DND-41 (cell line): ENCODE measurements around the gene UBE2U.

ENCODE experiments used
- ATAC-seq: fragments of 200-7000 bp; cut with Tn5 transposase; 3 replicates; pipeline ENCODE4 v1.9.1; 2021; ENCODE audit warnings: low read depth; ENCODE audit not compliant: insufficient read depth
- DNase-seq: peaks from one replicate; pipeline ENCODE4 v3.0.0-alpha.2; 2020
- H2AFZ ChIP-seq: 2 replicates; pipeline ENCODE4 v1.6.0; 2012; ENCODE audit warnings: low read depth, low read length
- H3K27ac ChIP-seq: 2 replicates; pipeline ENCODE4 v1.5.1; 2012; ENCODE audit warnings: low read length, inconsistent platforms
- H3K27me3 ChIP-seq: fragments of 200-600 bp; sonication (generic); 2 replicates; pipeline ENCODE4 v1.6.0; 2012; ENCODE audit warnings: low read length, mild to moderate bottlenecking, inconsistent platforms; ENCODE audit not compliant: insufficient read depth, poor library complexity
- H3K36me3 ChIP-seq: 2 replicates; pipeline ENCODE4 v1.5.1; 2012; ENCODE audit warnings: low read length, inconsistent platforms; ENCODE audit not compliant: insufficient read depth
- H3K4me1 ChIP-seq: 2 replicates; pipeline ENCODE4 v1.5.1; 2012; ENCODE audit warnings: mild to moderate bottlenecking, low read length; ENCODE audit not compliant: insufficient read depth
- H3K4me2 ChIP-seq: 2 replicates; pipeline ENCODE4 v1.6.0; 2012; ENCODE audit warnings: mild to moderate bottlenecking, moderate library complexity, low read length, inconsistent platforms; ENCODE audit not compliant: insufficient read depth
- H3K4me3 ChIP-seq, 2 experiments: fragments of 200-600 bp in 1 of 2; shearing (Covaris generic) in 1 of 2; 2 replicates each; pipeline ENCODE4 v1.5.1; 2012 to 2016; ENCODE audit warnings: inconsistent platforms in 2 of 2, low read length in 2 of 2, mild to moderate bottlenecking in 2 of 2, low read depth in 1 of 2, moderate library complexity in 1 of 2
- H3K79me2 ChIP-seq: 2 replicates; pipeline ENCODE4 v1.6.0; 2012; ENCODE audit warnings: low read length, inconsistent platforms; ENCODE audit not compliant: insufficient read depth
- H3K9ac ChIP-seq: 2 replicates; pipeline ENCODE4 v1.6.0; 2012; ENCODE audit warnings: low read depth, mild to moderate bottlenecking, inconsistent platforms, low read length, moderate library complexity
- H3K9me3 ChIP-seq: 2 replicates; pipeline ENCODE4 v1.5.1; 2012; ENCODE audit warnings: low read length, moderate library complexity, mild to moderate bottlenecking, inconsistent platforms; ENCODE audit not compliant: insufficient read depth, severe bottlenecking
- H4K20me1 ChIP-seq: 2 replicates; pipeline ENCODE4 v1.6.0; 2012; ENCODE audit warnings: low read length; ENCODE audit not compliant: insufficient read depth
- EZH2 ChIP-seq: IDR thresholded peaks from 3 replicates; pipeline ENCODE4 v1.6.1; 2012; ENCODE audit warnings: borderline replicate concordance, low read depth, mild to moderate bottlenecking, moderate library complexity, low read length, inconsistent platforms; ENCODE audit not compliant: severe bottlenecking
- TF ChIP-seq, protein P1 (sequence below): IDR thresholded peaks from 2 replicates; pipeline ENCODE4 v1.5.1; 2012; ENCODE audit warnings: borderline replicate concordance, low read length, moderate library complexity, mild to moderate bottlenecking; ENCODE audit not compliant: poor library complexity, severe bottlenecking; ENCODE audit errors: extremely low read depth

Gene UBE2U

DNA sequence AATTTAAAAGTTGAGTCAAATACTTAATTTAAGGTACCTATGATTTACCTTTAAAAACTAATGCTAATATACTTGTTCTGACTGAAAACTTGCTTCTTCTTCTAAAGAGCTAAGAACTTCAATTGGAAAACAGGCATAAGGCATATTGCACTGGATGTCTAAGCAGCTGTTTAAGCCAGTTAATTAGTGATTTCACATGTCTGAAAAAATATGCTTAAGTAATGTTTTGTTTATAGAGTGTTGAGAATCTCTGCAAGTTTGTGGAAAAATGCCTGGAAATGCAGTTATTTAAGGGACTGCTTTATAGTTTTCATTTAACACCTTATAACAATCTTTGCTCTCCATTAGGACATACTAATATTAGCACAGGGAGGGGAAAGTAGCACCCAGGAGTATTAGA is 28.2 kb downstream of the UBE2U start:
- Histone ChIP-seq H3K9ac (no peak overlapping the region), H2AFZ (no peak overlapping the region), H3K4me2 (no peak overlapping the region), H4K20me1 (no peaks in the 10 kb centered on the region), H3K4me1 (no peaks in the 10 kb centered on the region), H3K4me3 (no peak overlapping the region), H3K36me3 (no peaks in the 10 kb centered on the region), H3K27ac (no peak overlapping the region), H3K79me2 (no peaks in the 10 kb centered on the region), H3K27me3 (peaks cover 6% of the 10 kb centered on the region), H3K9me3 (no peaks in the 10 kb centered on the region)
- TF ChIP-seq, protein P1, sequence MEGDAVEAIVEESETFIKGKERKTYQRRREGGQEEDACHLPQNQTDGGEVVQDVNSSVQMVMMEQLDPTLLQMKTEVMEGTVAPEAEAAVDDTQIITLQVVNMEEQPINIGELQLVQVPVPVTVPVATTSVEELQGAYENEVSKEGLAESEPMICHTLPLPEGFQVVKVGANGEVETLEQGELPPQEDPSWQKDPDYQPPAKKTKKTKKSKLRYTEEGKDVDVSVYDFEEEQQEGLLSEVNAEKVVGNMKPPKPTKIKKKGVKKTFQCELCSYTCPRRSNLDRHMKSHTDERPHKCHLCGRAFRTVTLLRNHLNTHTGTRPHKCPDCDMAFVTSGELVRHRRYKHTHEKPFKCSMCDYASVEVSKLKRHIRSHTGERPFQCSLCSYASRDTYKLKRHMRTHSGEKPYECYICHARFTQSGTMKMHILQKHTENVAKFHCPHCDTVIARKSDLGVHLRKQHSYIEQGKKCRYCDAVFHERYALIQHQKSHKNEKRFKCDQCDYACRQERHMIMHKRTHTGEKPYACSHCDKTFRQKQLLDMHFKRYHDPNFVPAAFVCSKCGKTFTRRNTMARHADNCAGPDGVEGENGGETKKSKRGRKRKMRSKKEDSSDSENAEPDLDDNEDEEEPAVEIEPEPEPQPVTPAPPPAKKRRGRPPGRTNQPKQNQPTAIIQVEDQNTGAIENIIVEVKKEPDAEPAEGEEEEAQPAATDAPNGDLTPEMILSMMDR: no peak
- no peak for TF ChIP-seq EZH2
- no peak for ATAC-seq
- DNase-seq: no peak

DNA sequence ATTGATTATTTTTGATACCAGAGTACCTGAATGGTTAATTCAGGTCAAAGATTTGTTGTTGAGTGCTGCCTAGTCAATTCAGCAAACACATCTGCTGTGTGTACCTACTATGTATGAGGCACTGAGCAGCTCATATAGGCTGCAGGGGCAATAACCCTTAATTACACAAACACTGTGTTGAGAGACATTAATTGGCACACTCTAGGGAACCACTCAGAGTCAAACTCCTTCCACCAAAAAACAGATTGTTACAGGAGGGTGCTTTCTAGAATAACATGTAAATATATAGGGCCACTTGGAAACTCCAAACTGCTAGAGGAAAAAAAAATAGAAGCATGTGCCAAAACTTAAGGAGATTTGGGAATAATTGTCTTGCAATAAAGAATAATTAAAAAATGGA is 31.3 kb downstream of the UBE2U start:
- H2AFZ ChIP-seq: no peak overlapping the region
- H3K9me3 ChIP-seq: no peaks in the 10 kb centered on the region
- H4K20me1 ChIP-seq: no peaks in the 10 kb centered on the region
- peaks cover 6% of the 10 kb centered on the region for H3K27me3 ChIP-seq
- H3K36me3 ChIP-seq: no peaks in the 10 kb centered on the region
- ATAC-seq (no peak), DNase-seq (no peak)
- H3K4me3 ChIP-seq: no peak overlapping the region
- no peak overlapping the region for H3K9ac ChIP-seq
- H3K79me2 ChIP-seq: no peaks in the 10 kb centered on the region
- H3K27ac ChIP-seq: no peak overlapping the region
- no peaks in the 10 kb centered on the region for H3K4me1 ChIP-seq
- no peak for TF ChIP-seq EZH2
- TF ChIP-seq, protein P1: no peak
- H3K4me2 ChIP-seq: no peak overlapping the region

GRCh38 chr1:64235181-64235580 is 31.8 kb downstream of the UBE2U start:
- Histone ChIP-seq H2AFZ (no peak overlapping the region), H4K20me1 (no peaks in the 10 kb centered on the region), H3K4me2 (no peak overlapping the region), H3K36me3 (no peaks in the 10 kb centered on the region), H3K27me3 (peaks cover 6% of the 10 kb centered on the region), H3K9me3 (no peaks in the 10 kb centered on the region), H3K9ac (no peak overlapping the region), H3K4me3 (no peak overlapping the region), H3K79me2 (no peaks in the 10 kb centered on the region), H3K4me1 (no peaks in the 10 kb centered on the region), H3K27ac (no peak overlapping the region)
- ATAC-seq (no peak), DNase-seq (no peak)
- TF ChIP-seq, protein P1: no peak
- no peak for TF ChIP-seq EZH2

GRCh38 chr1:64235910-64236309 is 32.5 kb downstream of the UBE2U start:
- Histone ChIP-seq H3K27me3 (peaks cover 6% of the 10 kb centered on the region), H3K4me3 (no peak overlapping the region), H3K27ac (no peak overlapping the region), H3K36me3 (no peaks in the 10 kb centered on the region), H2AFZ (no peak overlapping the region), H3K9me3 (no peaks in the 10 kb centered on the region), H3K4me2 (no peak overlapping the region), H3K79me2 (no peaks in the 10 kb centered on the region), H3K9ac (no peak overlapping the region), H3K4me1 (no peaks in the 10 kb centered on the region), H4K20me1 (no peaks in the 10 kb centered on the region)
- DNase-seq (no peak), ATAC-seq (no peak)
- TF ChIP-seq EZH2: no peak
- TF ChIP-seq, protein P1: no peak
